ENCODE data around the gene CDK3. TPM values are rescaled to one million over a fixed set of nuclear protein-coding genes. Genes with fewer than 3 reads are reported as not detected.

Gene CDK3
- polyA plus RNA-seq, 2 of the 4 experiments (the other 2 are of a cell fraction) = 5.1 to 5.5 TPM

- Histone ChIP-seq H3K4me2 (peak overlapping the region; percentile 82), H3K27ac (peak overlapping the region; percentile 90 to 93), H3K4me1 (peaks cover 43% of the 10 kb centered on the region), H3K4me3 (peak overlapping the region; percentile 84), H3K9me3 (no peaks in the 10 kb centered on the region)
- DNase-seq (ENCODE audit: low read depth in 1 of 2, low spot score in 1 of 2) (no peak), ATAC-seq (peak; percentile 62 to 68), FAIRE-seq (no peak)
- ChIA-PET CTCF (interaction anchor here (1.0 to 1.7 kb wide), 6 partner anchors 10 to 102 kb away, joined by 3 to 6 read pairs (median 4); partner anchors contain the start of genes CDK3, FBF1 and MRPL38), POLR2A (interaction anchor here (0.7 kb wide), 1 partner anchor 159 kb away, joined by 3 read pairs; no protein-coding TSS in a partner anchor)
- WGBS (ENCODE audit: missing lambda C conversion rate) = 8% methylated on average over 19 of the region's 19 CpGs
- no peak for TF ChIP-seq ZNF302 (CRISPR knock-in tag; IDR thresholded peaks at IDR 0.05)
- no peak for TF ChIP-seq NFE2L2 (conservative IDR thresholded peaks at IDR 0.05; ENCODE audit: low read length)
- no peak for TF ChIP-seq HES2 (IDR thresholded peaks at IDR 0.05)
- TF ChIP-seq TFCP2L1 (CRISPR knock-in tag; IDR thresholded peaks at IDR 0.05) = peak; percentile 38
- TF ChIP-seq GATA3 (IDR thresholded peaks at IDR 0.05; ENCODE audit: borderline replicate concordance) = no peak
- no peak for TF ChIP-seq BCL3 (IDR thresholded peaks at IDR 0.05)
- TF ChIP-seq SREBF2 (IDR thresholded peaks at IDR 0.05) = no peak
- TF ChIP-seq HOXB13 (CRISPR knock-in tag; IDR thresholded peaks at IDR 0.05; ENCODE audit: low read depth) = no peak
- TF ChIP-seq HOXB5 (CRISPR knock-in tag; IDR thresholded peaks at IDR 0.05) = no peak
- no peak for TF ChIP-seq ATOH8 (CRISPR knock-in tag; IDR thresholded peaks at IDR 0.05; ENCODE audit: low read depth)
- no peak for TF ChIP-seq FOSL2 (IDR thresholded peaks at IDR 0.05)
- no peak for TF ChIP-seq FOSL2 (CRISPR knock-in tag; IDR thresholded peaks at IDR 0.05)
- no peak for TF ChIP-seq ZFP36 (IDR thresholded peaks at IDR 0.05; ENCODE audit: borderline replicate concordance, partially characterized antibody)
- TF ChIP-seq MYC (IDR thresholded peaks at IDR 0.05; ENCODE audit: borderline replicate concordance, low read length) = no peak
- no peak for TF ChIP-seq CHD2 (IDR thresholded peaks at IDR 0.05; ENCODE audit: low read length, partially characterized antibody)
- TF ChIP-seq CBX2 (IDR thresholded peaks at IDR 0.05; ENCODE audit: borderline replicate concordance, low read depth) = no peak
- TF ChIP-seq ELK1 (IDR thresholded peaks at IDR 0.05; ENCODE audit: low read depth, low read length) = no peak
- TF ChIP-seq RAD21 (conservative IDR thresholded peaks at IDR 0.05 in 1 of 2, IDR thresholded peaks at IDR 0.05 in 1 of 2) = no peak
- TF ChIP-seq USF2 (IDR thresholded peaks at IDR 0.05) = no peak
- no peak for TF ChIP-seq ZC3H11A (IDR thresholded peaks at IDR 0.05)
- TF ChIP-seq SMC3 (IDR thresholded peaks at IDR 0.05) = no peak
- no peak for TF ChIP-seq ESRRA (IDR thresholded peaks at IDR 0.05; ENCODE audit: borderline replicate concordance, low read length)
- TF ChIP-seq TP53 (CRISPR knock-in tag; IDR thresholded peaks at IDR 0.05) = no peak; the same call in 1 of the 2 replicates
- TF ChIP-seq ZSCAN20 (CRISPR knock-in tag; IDR thresholded peaks at IDR 0.05) = no peak
- peak; percentile 95 for TF ChIP-seq PHF8 (IDR thresholded peaks at IDR 0.05; ENCODE audit: borderline replicate concordance, low read depth)
- no peak for TF ChIP-seq KDM5A (IDR thresholded peaks at IDR 0.05)
- TF ChIP-seq EP300 (IDR thresholded peaks at IDR 0.05) = no peak
- TF ChIP-seq JUN (IDR thresholded peaks at IDR 0.05) = peak in 1 of 2 experiments; percentile 39; a peak in 3 of 5 replicates
- no peak for TF ChIP-seq FOXS1 (CRISPR knock-in tag; IDR thresholded peaks at IDR 0.05)
- TF ChIP-seq POLR2AphosphoS2 (conservative IDR thresholded peaks at IDR 0.05; ENCODE audit: low read length) = no peak
- TF ChIP-seq PBX3 (IDR thresholded peaks at IDR 0.05) = 0 out of 2 replicates have a peak, but pooled peaks have one; percentile 45
- no peak for TF ChIP-seq BHLHE40 (IDR thresholded peaks at IDR 0.05; ENCODE audit: low read depth, low read length)
- TF ChIP-seq HEYL (CRISPR knock-in tag; IDR thresholded peaks at IDR 0.05) = no peak
- no peak for TF ChIP-seq E2F6 (IDR thresholded peaks at IDR 0.05; ENCODE audit: borderline replicate concordance, low read depth)
- TF ChIP-seq POLR2A (IDR thresholded peaks at IDR 0.05; ENCODE audit: low read length) = no peak
- peak in 1 of 2 experiments; percentile 1; a peak in 1 of 4 replicates for TF ChIP-seq CEBPB (IDR thresholded peaks at IDR 0.05)
- TF ChIP-seq CHD4 (IDR thresholded peaks at IDR 0.05; ENCODE audit: borderline replicate concordance) = no peak
- TF ChIP-seq MAZ (IDR thresholded peaks at IDR 0.05; ENCODE audit: borderline replicate concordance, low read depth, low read length) = no peak
These were observed 20.9 kb upstream of the CDK3 start for GRCh38 chr17:75979705-75980187.

Measured in A549 (cell line).